HG03432 (cell line): Measurements from ENCODE around the gene EMC1.
"Not testable (repeated sequence)": the region's sequence is repeated elsewhere in the genome, so short reads cannot be mapped to it uniquely, and the experiment has no call there.

Experiments used
- ATAC-seq: cut with Tn5 transposase; IDR thresholded peaks from one replicate; pipeline ENCODE4 v1.9.1; 2021; ENCODE audit warnings: mild to moderate bottlenecking, moderate library complexity; ENCODE audit not compliant: unreplicated experiment

Gene EMC1

DNA sequence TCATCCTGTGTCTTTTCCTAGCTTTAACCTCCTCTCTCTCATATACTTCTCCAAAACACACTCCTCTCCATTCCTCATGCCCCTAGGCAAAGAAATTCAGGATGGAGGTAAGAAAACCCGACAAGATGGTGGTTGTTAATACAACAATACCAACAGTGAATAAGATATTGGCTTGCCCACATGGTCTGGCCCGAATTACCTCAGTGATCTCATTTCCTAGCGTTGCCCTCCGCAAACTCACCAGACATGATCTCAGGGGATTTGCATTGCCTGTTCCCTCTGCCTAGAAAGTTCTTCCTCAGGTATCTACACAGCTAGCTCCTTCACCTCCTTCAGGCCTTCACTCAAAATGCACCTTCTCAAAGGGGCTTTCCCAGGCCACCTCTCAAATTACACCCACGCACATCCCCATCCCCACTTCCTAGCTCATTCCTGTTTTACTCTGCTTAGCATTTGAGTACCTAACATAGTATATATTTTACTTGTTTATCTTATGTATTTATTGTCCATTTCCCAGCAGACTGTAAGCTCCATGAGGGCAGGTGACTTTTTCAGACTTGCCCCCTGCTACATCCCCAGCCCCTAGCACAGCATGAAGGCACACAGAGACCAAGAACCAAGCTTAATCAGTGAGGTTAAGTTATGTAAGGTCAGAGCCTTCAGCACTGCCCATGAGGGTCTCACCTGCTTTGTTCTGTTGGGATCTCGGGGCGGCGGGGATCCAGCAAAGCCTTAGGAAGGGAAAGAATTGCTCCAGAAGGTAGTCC is 31.1 kb downstream of the EMC1 start:
- no peak for ATAC-seq

DNA sequence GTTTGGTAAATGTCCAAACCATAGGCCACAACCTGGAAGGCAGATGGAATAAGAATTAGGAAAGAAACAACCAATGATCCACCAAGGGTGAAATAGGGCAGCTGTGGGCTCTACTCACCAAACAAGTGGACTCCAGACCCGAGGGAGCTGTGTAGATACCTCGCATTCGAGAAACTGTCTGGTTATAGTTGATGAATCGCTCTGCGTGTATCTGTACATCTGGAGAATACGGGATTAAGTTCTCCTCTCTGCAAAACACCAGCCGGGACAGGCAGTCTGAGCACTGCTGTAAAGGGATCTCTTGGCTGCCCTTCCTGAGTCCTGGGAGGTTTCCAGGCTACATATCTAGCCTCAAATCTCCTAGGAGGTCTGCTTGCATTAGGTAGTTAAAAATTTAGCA is 31.9 kb downstream of the EMC1 start:
- ATAC-seq = no peak

DNA sequence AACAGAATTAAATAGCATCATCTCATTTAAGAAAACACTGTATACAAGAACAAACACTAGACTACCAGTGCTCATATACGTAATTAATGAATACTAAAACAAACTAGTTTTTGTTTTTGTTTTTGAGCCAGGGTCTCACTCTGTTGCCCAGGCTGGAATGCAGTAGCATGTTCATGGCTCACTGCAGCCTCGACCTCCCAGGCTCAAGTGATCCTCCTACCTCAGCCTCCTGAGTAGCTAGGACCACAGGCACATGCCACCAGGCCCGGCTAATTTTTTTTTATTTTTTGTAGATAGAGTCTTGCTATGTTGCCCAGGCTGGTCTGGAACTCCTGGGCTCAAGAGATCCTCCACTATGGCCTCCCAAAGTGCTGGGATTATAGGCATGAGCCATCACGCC is 34.7 kb downstream of the EMC1 start:
- ATAC-seq = not testable (repeated sequence)

DNA sequence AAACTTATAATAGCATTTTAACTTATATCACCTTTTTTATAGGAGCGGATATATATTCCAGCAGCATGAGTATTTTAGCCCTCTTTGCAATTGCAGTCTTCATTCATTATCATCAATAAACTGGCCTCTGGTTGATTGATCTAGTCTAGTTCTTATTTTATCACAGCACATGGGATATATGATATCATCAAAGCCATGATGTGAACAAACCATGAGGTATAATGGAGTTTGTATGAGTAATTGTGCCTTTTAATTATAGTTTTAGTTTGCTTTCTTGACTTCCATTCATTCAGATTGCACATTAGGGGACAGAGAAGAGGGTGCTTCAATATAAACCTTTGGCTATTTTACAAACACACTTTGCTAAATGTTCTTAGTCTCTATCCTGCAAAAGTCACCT is 37.7 kb downstream of the EMC1 start:
- ATAC-seq = no peak

DNA sequence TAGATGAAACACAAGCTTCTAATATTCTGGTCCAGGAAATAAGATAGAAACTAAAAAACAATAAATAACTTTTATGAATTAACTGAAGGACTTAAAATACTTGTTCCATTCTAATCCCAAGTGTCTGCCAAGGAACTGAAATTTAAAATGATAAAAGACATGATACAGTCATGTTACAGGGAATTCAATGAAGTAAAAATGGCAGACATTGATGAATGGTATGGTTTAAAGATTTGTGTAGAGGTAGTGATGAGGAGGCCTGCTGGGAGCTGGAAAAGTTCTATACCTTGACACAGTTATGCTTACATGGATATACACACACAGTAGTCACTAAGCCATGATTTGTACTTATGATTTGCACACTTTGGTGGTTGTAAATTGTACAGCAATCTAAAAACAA is 39.2 kb downstream of the EMC1 start:
- no peak for ATAC-seq

DNA sequence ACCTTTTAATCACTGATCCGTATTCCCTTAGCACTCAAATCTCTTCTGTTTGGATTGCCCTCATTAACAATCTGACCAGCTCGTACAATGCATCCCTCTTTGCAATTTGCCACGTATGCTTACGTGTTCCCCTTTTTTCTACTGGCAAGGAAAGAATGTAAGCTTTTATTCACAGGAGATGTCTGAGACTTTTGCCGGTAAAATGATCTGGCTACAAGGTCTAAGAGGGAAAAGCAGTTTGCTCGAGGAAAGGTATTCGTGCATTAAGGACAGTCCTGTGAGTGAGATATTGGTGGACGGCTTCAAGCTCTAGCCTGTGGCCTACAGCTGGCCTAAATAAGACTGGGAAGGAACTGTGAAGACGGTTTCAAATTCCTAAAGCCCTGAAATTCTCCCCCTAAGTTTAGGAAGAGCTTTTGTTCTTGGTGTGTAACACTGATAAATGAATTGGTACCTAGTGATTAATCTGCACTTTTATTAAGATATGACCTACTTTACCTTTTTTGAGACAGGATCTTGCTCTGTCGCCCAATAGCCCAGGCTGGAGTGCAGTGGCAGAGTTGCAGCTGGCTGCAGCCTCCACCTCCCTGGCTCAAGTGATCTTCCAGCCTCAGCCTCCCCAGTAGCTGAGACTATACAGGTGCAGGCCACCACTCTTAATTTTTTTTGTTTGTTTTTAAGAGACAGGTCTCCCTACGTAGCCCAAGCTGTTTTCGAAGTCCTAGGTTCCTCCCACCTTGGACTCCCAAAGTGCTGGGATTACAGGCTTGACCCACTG is 40.4 kb downstream of the EMC1 start:
- no peak for ATAC-seq

DNA sequence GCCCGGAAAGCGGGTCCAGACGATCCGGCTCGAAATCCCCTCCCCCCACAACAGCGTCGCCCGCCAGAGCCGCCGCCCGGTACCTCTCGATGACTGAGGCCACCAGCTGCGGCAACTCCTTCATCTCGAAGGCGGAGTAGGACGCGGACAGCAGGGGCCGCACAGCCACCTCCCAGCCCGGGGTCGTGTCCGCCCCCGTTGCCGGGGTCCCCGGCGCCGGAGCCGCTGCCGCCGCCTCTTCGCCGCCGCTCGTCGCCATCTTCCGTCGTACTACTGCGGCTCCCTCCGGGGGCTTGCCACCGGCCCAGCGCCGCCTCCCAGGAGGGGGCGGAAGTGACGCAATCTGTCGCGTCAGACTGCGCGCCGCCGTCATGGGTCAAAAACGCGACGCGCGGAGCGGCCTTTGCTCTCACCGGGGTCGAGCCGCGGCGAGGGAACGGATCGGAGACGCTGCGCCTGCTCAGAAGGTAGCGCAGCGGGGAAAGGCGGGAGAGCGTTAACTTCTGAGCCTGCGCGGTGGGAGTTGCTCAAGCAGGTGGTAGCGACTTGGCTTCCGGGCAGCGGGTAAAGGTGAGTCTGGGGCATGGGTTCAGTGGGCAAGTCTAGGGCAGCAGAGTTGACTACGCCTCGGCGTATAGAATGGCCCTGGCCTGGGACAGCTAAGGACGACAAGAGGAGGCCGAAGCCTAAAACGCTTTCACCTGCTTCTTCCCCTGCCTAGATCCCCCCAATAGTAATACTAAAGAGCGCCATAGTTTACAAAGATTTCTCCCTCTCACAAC is 41.1 kb downstream of the EMC1 start, which contains the start of gene UBR4:
UBR4 (minus strand) TSS at position 277 of the 782 bp plus-strand sequence; CDS start at position 259, 18 bp downstream.
- peak; percentile 87 for ATAC-seq

DNA sequence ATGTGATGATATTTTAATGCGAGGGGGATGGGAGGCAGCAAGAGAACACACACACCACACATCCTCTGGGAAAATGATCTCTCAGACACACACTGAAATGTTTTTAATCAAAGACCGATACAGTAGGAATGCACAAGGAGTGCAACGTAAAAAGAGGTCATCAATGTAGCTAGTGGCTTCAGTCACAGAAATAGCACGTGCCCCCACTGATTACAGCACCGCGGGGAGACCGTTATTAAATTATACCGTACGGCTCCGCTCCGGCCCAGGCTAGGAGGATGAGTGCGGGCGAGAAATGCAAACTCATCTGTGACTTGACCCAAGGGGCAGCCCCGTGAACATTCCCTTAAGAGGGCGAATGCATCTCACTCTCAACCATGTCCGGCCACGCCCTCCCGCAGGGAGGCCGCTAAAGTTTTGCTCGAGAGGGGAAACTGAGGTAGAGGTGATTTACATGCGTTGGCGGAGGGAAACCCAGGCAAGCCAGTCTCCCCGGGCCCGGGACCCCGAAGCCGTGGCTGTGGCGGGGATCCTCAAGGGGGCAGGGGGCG is 41.8 kb downstream of the EMC1 start:
- peak; percentile 50 for ATAC-seq

DNA sequence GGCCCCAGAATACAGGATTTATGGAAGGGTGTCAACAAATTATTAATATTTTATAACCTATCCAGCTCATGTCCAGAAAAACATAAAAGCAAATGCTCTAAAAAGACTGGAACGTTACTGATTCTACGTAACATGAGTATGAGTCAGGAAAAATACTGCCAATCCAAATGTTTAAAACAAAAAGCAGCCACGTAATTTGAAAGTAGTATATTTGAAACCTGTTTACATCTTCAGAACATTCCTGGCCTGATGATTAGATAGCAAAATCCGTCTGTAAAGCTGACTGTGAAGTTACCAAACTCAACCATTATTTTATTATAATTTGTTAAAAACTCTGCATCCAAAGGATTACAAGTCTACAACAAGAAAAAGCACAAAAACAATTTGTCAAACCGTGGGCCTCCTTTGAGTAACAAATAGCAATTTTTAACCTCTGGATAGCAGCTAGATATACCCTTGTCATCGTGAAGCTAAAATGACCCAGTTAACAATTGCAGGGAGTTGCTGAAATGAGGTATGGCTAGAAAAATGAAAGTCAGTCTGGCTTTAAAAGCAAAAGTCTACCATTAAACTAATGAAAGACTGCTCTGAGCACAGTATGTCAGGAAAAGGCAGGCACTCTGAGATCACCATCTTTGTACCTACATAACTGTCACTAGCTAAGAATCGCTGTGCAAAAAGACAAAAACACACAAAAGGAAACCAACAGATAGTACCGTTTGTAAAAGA is 42.5 kb downstream of the EMC1 start:
- ATAC-seq = no peak

DNA sequence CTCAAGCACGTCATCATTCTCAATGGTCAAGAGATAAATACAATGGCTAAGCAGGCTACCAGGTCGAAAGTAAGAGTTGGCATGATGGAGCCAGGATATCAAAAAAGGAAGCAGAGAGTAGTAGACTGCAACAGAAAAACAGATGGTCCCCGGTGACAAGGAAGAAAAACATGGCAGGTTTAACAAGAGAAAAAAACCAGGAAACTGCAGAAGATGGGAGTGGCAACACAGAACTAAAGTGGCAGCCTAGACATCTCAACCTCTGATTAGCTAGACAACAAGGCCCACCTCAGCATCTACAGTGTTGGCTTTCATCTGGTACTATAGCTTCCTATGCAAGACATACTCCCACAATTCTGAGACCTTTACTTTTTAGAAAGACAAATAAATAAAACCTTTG is 44.4 kb downstream of the EMC1 start:
- ATAC-seq = no peak

DNA sequence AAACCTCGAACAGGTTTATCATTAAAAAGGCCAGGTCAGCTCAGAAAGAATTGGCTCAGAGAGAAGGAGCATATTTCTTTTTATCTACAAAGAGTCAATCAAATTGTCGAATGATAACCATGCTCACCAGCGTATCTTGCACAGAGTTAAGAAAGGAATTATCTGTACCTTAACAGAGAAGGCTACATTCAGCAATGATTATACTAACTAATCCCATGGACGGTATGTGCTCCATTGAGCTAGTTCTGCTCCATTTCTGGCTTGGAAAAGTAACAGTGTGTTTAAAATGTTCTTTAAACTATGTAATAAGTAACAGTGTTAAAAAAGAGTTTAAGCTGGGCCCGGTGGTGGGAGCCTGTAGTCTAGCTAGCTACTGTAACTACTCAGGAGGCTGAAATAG is 45.5 kb downstream of the EMC1 start:
- no peak for ATAC-seq

DNA sequence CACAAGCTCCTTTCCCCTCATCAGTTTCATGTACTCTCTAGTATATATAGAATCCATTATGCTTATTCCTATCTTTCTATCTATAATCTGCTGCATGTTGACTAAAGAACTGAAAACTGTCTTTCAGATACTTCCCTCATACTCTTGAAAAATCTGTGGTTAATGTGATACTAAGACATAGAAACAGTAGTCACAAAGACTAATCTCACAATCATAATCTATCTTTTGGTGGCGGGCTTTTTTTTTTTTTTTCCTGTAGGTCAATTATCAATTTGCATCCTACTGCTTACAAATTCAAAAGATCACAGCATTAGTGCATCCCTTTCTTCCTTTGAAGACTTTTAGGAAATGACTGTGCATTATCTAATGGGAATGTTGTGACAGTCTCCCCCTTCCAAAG is 45.9 kb downstream of the EMC1 start:
- ATAC-seq = no peak

DNA sequence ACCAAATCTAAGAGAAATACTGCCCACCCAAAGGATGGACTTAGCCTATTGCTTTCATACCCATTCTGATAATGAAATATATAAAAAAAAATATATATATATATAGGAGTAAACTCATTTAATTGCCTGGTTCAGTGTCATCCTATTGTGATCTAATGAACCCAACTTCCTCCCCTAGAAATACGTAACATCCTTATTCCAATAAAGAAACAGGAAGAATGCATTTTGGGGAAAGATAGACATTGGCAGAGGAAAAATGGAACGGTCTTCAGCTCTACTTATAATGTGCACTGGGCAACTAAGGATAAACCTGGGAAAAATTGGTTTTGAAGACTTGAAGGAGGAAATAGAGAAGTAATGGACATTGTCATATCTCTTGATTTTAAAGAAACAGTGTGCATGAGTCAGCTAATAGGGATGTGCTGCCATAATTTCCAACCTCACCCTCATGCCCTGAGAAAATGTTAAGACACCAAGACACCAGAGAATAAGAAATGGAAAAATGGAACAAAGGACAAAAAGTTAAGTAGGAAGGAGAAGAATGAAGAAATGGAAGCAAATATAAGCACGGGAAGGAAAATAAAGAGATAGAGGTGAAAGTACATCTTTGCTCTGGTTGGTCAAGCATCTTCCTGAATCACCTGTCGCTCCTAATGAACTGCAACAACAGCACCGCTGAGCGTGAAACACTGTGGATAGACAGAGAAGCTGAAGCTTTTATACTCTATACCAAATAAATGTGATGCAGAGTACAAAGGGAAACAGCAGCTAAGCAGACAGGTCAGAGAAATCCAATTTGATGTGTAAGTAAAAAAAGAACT is 46.7 kb downstream of the EMC1 start:
- ATAC-seq = no peak

DNA sequence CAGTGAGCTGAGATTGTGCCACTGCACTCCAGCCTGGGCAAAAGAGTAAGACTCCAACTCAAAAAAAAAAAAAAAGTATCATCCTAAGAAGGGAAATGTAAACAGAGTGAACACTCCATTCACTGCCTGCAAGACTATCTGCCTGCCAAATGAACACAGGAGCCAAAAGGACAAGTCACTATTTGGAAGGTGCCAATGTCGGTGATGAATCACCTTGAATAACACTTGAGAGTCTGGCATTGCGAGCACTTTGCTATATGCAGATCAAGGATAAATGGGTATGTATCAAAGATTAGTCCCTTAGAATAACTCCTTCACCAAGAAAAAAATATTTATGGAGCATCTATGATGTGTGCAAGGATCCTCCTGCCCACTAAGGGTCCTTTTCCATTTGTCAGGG is 47.9 kb downstream of the EMC1 start:
- no peak for ATAC-seq

DNA sequence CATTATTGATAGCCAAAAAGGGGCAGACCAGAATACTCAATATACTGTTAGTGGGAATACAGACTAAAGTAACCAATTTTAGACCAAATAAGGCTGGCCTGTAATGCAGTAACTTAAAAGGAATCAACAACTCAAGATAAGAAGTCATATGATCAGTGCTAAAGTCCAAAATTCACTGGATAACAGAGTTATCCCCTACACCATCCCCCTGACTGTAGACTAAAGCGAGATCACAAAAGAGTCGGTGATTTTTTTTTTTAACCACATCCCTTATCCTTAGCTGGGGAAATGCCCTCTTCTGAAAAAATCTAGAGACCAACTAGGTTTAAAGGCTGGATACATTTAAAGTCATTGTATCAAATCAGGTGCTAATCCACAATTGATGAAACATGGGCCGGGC is 48.9 kb downstream of the EMC1 start:
- ATAC-seq = no peak

DNA sequence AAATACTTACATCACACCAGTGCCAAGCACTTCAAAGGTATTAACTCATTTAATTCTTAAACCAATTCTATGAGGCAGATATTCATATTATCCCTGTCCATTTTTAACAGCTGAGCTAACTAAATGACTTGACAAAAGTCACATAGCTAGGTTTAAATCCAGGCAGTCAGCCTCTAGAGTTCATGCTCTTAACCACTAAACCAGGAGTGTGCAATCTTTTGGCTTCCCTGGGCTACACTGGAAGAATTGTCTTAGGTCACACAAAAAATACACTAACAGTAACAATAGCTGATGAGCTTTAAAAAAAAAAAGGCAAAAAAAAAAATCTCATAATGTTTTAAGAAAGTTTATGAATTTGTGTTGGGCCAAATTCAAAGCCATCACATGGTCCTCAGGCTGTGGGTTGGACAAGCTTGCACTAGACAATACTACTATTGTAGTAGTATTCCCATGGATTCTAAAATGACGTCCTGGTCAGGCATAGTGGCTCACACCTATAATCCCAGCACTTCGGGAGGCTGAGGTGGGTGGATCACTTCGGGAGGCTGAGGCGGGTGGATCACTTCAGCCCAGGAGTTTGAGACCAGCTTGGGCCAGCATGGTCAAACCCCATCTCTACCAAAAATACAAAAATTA is 51.2 kb downstream of the EMC1 start:
- no peak for ATAC-seq

DNA sequence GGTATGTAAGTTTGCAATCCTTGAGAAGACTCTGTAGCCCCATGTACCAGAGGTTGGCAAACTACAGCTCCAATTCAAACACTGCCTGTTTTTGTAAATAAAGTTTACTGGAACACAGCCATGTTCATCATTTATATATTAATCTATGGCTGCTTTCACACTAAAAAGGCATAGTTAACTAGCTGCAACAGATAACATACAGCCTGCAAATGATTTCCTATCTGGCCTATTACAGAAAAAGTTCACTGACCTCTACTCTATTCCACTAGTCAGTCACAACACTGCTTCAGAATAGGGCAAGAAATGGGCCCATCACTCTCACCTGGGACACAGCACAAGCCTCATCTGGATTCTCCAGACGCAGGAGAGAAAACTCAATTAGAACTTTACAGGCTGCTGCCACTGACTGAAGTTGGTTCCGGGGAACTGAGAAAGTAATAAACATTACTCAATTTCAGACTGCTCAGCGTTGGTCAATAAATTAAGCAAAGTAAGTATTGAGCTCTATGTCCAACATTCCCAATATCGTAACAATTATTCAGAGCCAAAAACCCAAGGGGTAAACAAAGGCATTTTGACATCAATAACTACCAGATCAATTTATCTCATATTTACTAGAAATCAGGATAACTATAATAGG is 51.9 kb downstream of the EMC1 start:
- no peak for ATAC-seq

DNA sequence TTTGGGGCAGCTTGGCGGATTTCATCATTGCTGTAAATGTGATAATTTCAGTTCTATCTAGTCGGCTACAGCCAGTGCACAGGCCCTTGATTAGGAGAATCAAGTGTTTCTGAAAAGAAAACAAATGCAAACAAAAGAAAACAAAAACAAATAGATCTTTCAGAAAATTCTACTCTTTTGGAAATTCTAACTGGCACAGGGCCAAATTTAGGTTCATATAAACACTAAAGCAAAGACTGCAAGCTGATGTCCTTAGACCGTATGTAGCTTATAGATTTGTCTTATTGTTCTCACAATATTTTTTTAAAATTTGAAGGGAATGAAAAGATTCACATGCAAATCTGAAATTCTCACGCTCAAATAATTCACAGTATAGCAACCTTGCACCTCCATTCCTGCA is 52.5 kb downstream of the EMC1 start:
- no peak for ATAC-seq

DNA sequence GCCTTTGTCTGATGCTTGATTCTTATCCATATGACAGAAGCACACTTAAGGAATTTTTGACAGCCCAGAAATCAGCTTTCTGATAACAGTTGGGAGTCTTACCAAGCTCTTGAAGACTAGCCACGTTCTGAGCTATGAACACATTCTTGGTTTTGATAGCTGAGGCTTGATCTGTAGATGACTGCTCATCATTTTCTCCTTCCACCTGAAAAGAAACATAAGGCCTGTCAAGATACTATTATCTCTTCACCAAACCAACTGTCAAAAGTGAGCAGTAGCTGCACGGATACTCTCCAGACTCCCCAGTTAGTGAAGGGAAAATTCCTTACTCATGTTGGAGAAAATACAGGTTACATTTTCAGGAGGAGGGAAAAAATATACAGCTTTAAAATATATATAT is 53.5 kb downstream of the EMC1 start:
- no peak for ATAC-seq
